Psoas muscle (tissue), 8 donors: Measurements from ENCODE around the gene STARD13. TPM values are rescaled to one million over a fixed set of nuclear protein-coding genes. Genes with fewer than 3 reads are reported as not detected.

Experiments used
- ATAC-seq, 4 donors: fragments of 200-7000 bp; cut with Tn5 transposase; one replicate each; pipeline ENCODE4 v1.9.1; 2020; ENCODE audit warnings: moderate library complexity in 3 of 4, mild to moderate bottlenecking in 2 of 4
- DNase-seq, 2 donors: peaks; one replicate each; pipeline ENCODE4 v3.0.0-alpha.2; 2020
- H3K27ac ChIP-seq: fragments of 200-600 bp; one replicate; pipeline ENCODE4 v1.8.0; 2022
- H3K27me3 ChIP-seq, 3 donors: fragments of 200-600 bp in 1 of 3; one replicate each; pipeline versions ENCODE4 v1.6.1 to v1.8.0; 2013 to 2022; ENCODE audit warnings: low read length in 2 of 3, mild to moderate bottlenecking in 2 of 3, moderate library complexity in 1 of 3; ENCODE audit not compliant: insufficient read depth in 3 of 3
- H3K36me3 ChIP-seq, 2 donors: fragments of 200-600 bp in 1 of 2; one replicate each; pipeline versions ENCODE4 v1.6.1 to v1.8.0; 2013 to 2022; ENCODE audit warnings: low read depth in 1 of 2, mild to moderate bottlenecking in 1 of 2, moderate library complexity in 1 of 2; ENCODE audit not compliant: insufficient read depth in 1 of 2
- H3K4me1 ChIP-seq: fragments of 200-600 bp; one replicate; pipeline ENCODE4 v1.8.0; 2022
- H3K4me3 ChIP-seq: fragments of 200-600 bp; one replicate; pipeline ENCODE4 v1.8.0; 2022; ENCODE audit warnings: mild to moderate bottlenecking
- H3K9me3 ChIP-seq: fragments of 200-600 bp; one replicate; pipeline ENCODE4 v1.8.0; 2022
- WGBS, 3 donors: extraction: QIAGEN DNeasy Blood & Tissue Kit; methylation state at CpG; one replicate each; pipeline versions ENCODE4 v1.1.6 to v1.1.7; 2013; 5-methylcytosine and 5-hydroxymethylcytosine counted together
- intact Hi-C, 2 donors: fragments of 100-400 bp; cut with DNase I; formaldehyde crosslinking; loops; one replicate each; pipeline versions ENCODE4 v1.11.0 to v1.14.2; 2022
- polyA plus RNA-seq, 3 donors: library from polyadenylated mRNA; stranded (reverse); fragments of 200-250 nt; gene quantifications; one replicate each; pipeline ENCODE4 v1.2.3, GENCODE V29; 2013
- total RNA-seq, 4 donors: library from RNA; stranded (reverse); fragmentation: NEBNext Ultra II Directional in 2 of 4; extraction: Animal tissue kit (Norgen Biotek cat#: 25700) in 2 of 4; gene quantifications; one replicate each; pipeline versions ENCODE4 v1.2.1 to v1.2.4, GENCODE V29; 2021 to 2023
- TF ChIP-seq, protein P1 (sequence below): fragments of 200-600 bp; IDR thresholded peaks from one replicate; pipeline ENCODE4 v1.8.0; 2022; ENCODE audit warnings: antibody characterized with exemption
- donor health status: healthy with polysubstance abuse.
- donor health status: DM: no; HTN: no; CAD: no; lungs with moderate emphysema.
- donor health status: Bipolar disorder and iron deficiency.
- donor health status: healthy.
- donor health status: DM: yes; HTN: yes; CAD: no.
- donor health status: DM: no; HTN: no; CAD: no.
- donor health status: DM: no; HTN: no; CAD: no.
- donor health status: DM: yes; HTN: yes; CAD: no.

Gene STARD13
- total and polyA plus RNA-seq, 7 donors, result 2.3 to 9.2 (median 5.6) TPM

DNA sequence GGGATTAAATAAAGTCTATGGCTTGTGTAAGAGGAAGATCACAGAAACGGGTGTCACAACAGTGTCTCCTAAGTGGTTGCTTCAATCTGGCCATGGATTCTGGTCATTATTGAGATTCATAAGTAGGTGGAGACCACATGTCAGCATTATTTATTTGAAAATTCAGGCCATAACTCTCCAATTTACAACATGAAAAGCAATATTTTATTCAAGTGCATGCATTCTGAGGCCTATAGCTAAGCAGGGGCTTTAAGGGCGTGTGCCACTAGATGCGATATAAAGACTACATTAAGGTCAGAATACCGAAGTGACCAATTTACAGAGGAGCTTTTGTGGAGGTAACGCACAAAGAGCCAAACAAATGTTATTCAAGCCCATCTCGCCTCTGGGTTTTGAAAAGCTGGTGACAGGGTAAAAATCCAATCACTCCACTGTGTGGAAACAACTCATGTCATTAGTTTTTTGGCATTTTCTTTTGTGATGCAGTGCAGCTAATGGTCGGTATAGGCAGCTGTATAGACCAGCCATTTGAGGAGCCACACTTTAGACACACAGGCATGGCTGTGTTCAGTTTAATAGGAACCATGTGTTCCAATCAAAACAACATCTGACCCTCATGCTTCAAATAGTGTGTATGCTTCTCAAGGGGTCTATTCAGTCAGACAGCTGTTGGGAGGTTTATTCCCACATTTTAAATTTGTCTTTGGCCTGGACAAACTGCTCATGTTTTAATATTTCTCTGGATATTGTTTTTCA lies 145.6 kb downstream of the STARD13 start:
- H3K27me3 ChIP-seq, result no peaks in the 10 kb centered on the region
- peak overlapping the region; percentile 48 for H3K27ac ChIP-seq
- intact Hi-C loops, result loop anchor here in 1 of 2 donors (5.0 kb wide), 1 partner anchor 32 kb away; no protein-coding TSS in a partner anchor
- 61 to 81% (median 72%) methylated on average over 7 of the region's 7 CpGs for WGBS, 3 donors
- H3K4me1 ChIP-seq, result peaks cover 29% of the 10 kb centered on the region
- DNase-seq (no peak), ATAC-seq (no peak)
- H3K9me3 ChIP-seq, result no peaks in the 10 kb centered on the region
- H3K4me3 ChIP-seq, result no peak overlapping the region
- peaks cover 0 to 5% of the 10 kb centered on the region in 2 donors for H3K36me3 ChIP-seq
- TF ChIP-seq, protein P1, sequence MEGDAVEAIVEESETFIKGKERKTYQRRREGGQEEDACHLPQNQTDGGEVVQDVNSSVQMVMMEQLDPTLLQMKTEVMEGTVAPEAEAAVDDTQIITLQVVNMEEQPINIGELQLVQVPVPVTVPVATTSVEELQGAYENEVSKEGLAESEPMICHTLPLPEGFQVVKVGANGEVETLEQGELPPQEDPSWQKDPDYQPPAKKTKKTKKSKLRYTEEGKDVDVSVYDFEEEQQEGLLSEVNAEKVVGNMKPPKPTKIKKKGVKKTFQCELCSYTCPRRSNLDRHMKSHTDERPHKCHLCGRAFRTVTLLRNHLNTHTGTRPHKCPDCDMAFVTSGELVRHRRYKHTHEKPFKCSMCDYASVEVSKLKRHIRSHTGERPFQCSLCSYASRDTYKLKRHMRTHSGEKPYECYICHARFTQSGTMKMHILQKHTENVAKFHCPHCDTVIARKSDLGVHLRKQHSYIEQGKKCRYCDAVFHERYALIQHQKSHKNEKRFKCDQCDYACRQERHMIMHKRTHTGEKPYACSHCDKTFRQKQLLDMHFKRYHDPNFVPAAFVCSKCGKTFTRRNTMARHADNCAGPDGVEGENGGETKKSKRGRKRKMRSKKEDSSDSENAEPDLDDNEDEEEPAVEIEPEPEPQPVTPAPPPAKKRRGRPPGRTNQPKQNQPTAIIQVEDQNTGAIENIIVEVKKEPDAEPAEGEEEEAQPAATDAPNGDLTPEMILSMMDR, result no peak

DNA sequence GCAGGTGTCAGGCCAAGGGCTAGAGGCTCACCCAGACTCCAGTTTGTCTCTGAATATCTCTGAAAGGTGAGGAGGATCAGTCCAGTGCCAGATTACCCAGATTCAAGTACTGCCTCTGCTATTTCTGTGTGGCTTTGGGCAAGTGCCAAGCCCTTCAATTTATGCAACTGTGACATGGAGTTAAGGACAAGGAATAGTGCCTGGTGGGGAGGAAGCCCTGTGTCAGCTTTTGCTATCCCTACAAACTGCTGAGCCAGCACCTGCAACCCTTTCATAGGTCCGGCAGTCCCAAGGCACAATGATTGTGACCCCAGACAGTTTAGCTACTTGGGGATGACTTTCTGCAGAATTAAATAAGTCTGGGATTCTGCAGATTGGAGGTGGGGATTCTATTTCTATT lies 146.4 kb downstream of the STARD13 start:
- intact Hi-C loops, result loop anchor here in 1 of 2 donors (5.0 kb wide), 1 partner anchor 33 kb away; no protein-coding TSS in a partner anchor
- ATAC-seq, result peak; percentile 71 to 94 (median 84)
- peak overlapping the region; percentile 48 for H3K27ac ChIP-seq
- peaks cover 0 to 5% of the 10 kb centered on the region in 2 donors for H3K36me3 ChIP-seq
- no peak overlapping the region for H3K4me3 ChIP-seq
- 11 to 29% (median 28%) methylated on average over 1 of the region's 1 CpG for WGBS, 3 donors
- no peaks in the 10 kb centered on the region for H3K27me3 ChIP-seq
- TF ChIP-seq, protein P1, result no peak
- DNase-seq, result peak; percentile 43 to 56
- no peaks in the 10 kb centered on the region for H3K9me3 ChIP-seq
- H3K4me1 ChIP-seq, result peaks cover 37% of the 10 kb centered on the region

DNA sequence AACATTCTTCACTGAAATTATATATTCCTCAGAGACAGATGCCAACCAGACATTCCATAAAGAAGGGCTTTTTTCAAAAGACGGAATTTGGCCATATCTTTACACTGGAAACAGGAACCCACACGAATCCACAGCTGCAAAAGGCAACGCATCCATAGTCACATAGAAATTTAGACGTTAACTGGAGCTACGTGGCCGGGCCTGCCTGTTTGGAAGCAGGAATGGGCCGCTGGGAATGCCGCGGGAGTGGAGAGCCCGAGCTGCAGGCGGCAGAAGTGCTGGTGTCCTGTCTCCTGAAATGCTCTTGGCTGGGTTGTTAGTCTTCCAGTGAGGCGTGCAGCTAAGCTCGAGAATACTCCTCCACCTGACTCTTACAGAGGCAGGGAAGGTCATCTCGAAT lies 147.1 kb downstream of the STARD13 start:
- DNase-seq, result peak in 1 of 2 donors; percentile 53
- TF ChIP-seq, protein P1, result no peak
- WGBS, 3 donors, result 14 to 48% (median 28%) methylated on average over 14 of the region's 14 CpGs
- H3K36me3 ChIP-seq, result peaks cover 0 to 5% of the 10 kb centered on the region in 2 donors
- intact Hi-C loops, result loop anchor here in 1 of 2 donors (5.0 kb wide), 1 partner anchor 34 kb away; no protein-coding TSS in a partner anchor
- no peaks in the 10 kb centered on the region for H3K9me3 ChIP-seq
- peaks cover 39% of the 10 kb centered on the region for H3K4me1 ChIP-seq
- H3K27me3 ChIP-seq, result no peaks in the 10 kb centered on the region
- H3K4me3 ChIP-seq, result peak overlapping the region; percentile 31
- peak; percentile 27 to 65 (median 46) for ATAC-seq
- peak overlapping the region; percentile 48 for H3K27ac ChIP-seq

DNA sequence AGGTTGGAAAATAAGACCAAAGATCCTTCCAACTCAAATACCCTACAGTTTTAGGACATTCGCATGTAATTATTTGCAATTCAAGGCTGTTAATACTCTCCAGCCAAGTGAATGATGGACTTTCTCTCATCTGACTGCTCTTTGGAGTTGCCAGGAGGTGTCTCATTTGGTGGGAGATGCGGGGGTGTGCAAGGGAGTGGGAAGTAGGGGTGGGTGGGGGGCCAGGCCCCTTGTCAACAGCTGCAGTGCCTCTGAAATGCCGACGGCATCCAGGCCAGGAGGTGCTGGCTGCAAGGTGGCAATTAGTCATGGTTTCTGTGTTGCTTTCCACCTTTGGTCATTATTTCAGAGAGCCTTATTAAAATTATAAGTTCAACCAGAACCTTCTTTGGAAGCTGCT lies 147.8 kb downstream of the STARD13 start:
- TF ChIP-seq, protein P1, result no peak
- H3K4me3 ChIP-seq, result no peak overlapping the region
- intact Hi-C loops, result loop anchor here in 1 of 2 donors (5.0 kb wide), 1 partner anchor 35 kb away; no protein-coding TSS in a partner anchor
- DNase-seq, result no peak
- no peak for ATAC-seq
- H3K9me3 ChIP-seq, result no peaks in the 10 kb centered on the region
- H3K27ac ChIP-seq, result no peak overlapping the region
- H3K4me1 ChIP-seq, result peaks cover 39% of the 10 kb centered on the region
- H3K36me3 ChIP-seq, result peaks cover 0 to 5% of the 10 kb centered on the region in 2 donors
- H3K27me3 ChIP-seq, result no peaks in the 10 kb centered on the region
- 63 to 76% (median 64%) methylated on average over 4 of the region's 4 CpGs for WGBS, 3 donors
